ENCODE data around the gene CCZ1. TPM values are rescaled to one million over a fixed set of nuclear protein-coding genes. Genes with fewer than 3 reads are reported as not detected.
A peak's percentile ranks its signal among the peaks of the same experiment; 100 is the strongest.
"Not testable (repeated sequence)": the region's sequence is repeated elsewhere in the genome, so short reads cannot be mapped to it uniquely, and the experiment has no call there.

CCZ1 gene
- total RNA-seq, 2 experiments from 2014 or later, result 52.3 to 108 TPM

- H2AFZ ChIP-seq (ENCODE audit: low read length); CTCF ChIA-PET (ENCODE audit: unreplicated experiment); H3K79me2 ChIP-seq (ENCODE audit: insufficient read depth, low read depth, low read length); H3K4me1 ChIP-seq (ENCODE audit: insufficient read depth, low read length, poor library complexity, severe bottlenecking); H3K9me3 ChIP-seq (ENCODE audit: low read length); H4K20me1 ChIP-seq (ENCODE audit: insufficient read depth, low read length); H3K27ac ChIP-seq (ENCODE audit: low read depth, low read length, poor library complexity, severe bottlenecking); POLR2A ChIA-PET; H3K4me2 ChIP-seq (ENCODE audit: low read length); DNase-seq (ENCODE audit: low spot score); intact Hi-C loops (cut with micrococcal nuclease; ENCODE audit: unreplicated experiment); H3K4me3 ChIP-seq (ENCODE audit: low read depth, low read length, poor library complexity, severe bottlenecking); H3K9me2 ChIP-seq (ENCODE audit: insufficient read depth, low read length); BruUV-seq (replicated peaks): not testable (repeated sequence)
- H3K36me3 ChIP-seq (ENCODE audit: insufficient read depth, low read length), result peaks cover 11% of the 10 kb centered on the region
These were observed 10.3 kb downstream of the CCZ1 start for GRCh38 chr7:5908835-5909234.

GRCh38 chr7:5916529-5916928 lies 18.0 kb downstream of the CCZ1 start:
- CTCF ChIA-PET (ENCODE audit: unreplicated experiment); H3K4me1 ChIP-seq (ENCODE audit: insufficient read depth, low read length, poor library complexity, severe bottlenecking); H3K4me2 ChIP-seq (ENCODE audit: low read length); H3K4me3 ChIP-seq (ENCODE audit: low read depth, low read length, poor library complexity, severe bottlenecking); H3K36me3 ChIP-seq (ENCODE audit: insufficient read depth, low read length); DNase-seq (ENCODE audit: low spot score); H3K27ac ChIP-seq (ENCODE audit: low read depth, low read length, poor library complexity, severe bottlenecking); H2AFZ ChIP-seq (ENCODE audit: low read length); H3K79me2 ChIP-seq (ENCODE audit: insufficient read depth, low read depth, low read length); H3K9me3 ChIP-seq (ENCODE audit: low read length); intact Hi-C loops (cut with micrococcal nuclease; ENCODE audit: unreplicated experiment); H4K20me1 ChIP-seq (ENCODE audit: insufficient read depth, low read length); BruUV-seq (replicated peaks); POLR2A ChIA-PET; H3K9me2 ChIP-seq (ENCODE audit: insufficient read depth, low read length): not testable (repeated sequence)

GRCh38 chr7:5924180-5924579 lies 25.6 kb downstream of the CCZ1 start:
- H3K4me1 ChIP-seq (ENCODE audit: insufficient read depth, low read length, poor library complexity, severe bottlenecking); H2AFZ ChIP-seq (ENCODE audit: low read length); H3K9me2 ChIP-seq (ENCODE audit: insufficient read depth, low read length); BruUV-seq (replicated peaks); H4K20me1 ChIP-seq (ENCODE audit: insufficient read depth, low read length); H3K27ac ChIP-seq (ENCODE audit: low read depth, low read length, poor library complexity, severe bottlenecking); POLR2A ChIA-PET; H3K4me2 ChIP-seq (ENCODE audit: low read length); CTCF ChIA-PET (ENCODE audit: unreplicated experiment); H3K9me3 ChIP-seq (ENCODE audit: low read length); intact Hi-C loops (cut with micrococcal nuclease; ENCODE audit: unreplicated experiment); H3K4me3 ChIP-seq (ENCODE audit: low read depth, low read length, poor library complexity, severe bottlenecking); DNase-seq (ENCODE audit: low spot score); H3K79me2 ChIP-seq (ENCODE audit: insufficient read depth, low read depth, low read length); H3K36me3 ChIP-seq (ENCODE audit: insufficient read depth, low read length): not testable (repeated sequence)

GRCh38 chr7:5924630-5925029 lies 26.1 kb downstream of the CCZ1 start:
- DNase-seq (ENCODE audit: low spot score); intact Hi-C loops (cut with micrococcal nuclease; ENCODE audit: unreplicated experiment); H3K79me2 ChIP-seq (ENCODE audit: insufficient read depth, low read depth, low read length); H3K4me2 ChIP-seq (ENCODE audit: low read length); H3K9me2 ChIP-seq (ENCODE audit: insufficient read depth, low read length); H3K4me3 ChIP-seq (ENCODE audit: low read depth, low read length, poor library complexity, severe bottlenecking); CTCF ChIA-PET (ENCODE audit: unreplicated experiment); H2AFZ ChIP-seq (ENCODE audit: low read length); H4K20me1 ChIP-seq (ENCODE audit: insufficient read depth, low read length); H3K9me3 ChIP-seq (ENCODE audit: low read length); POLR2A ChIA-PET; BruUV-seq (replicated peaks); H3K36me3 ChIP-seq (ENCODE audit: insufficient read depth, low read length); H3K4me1 ChIP-seq (ENCODE audit: insufficient read depth, low read length, poor library complexity, severe bottlenecking); H3K27ac ChIP-seq (ENCODE audit: low read depth, low read length, poor library complexity, severe bottlenecking): not testable (repeated sequence)

- H3K27ac ChIP-seq (ENCODE audit: low read depth, low read length, poor library complexity, severe bottlenecking); H3K4me2 ChIP-seq (ENCODE audit: low read length); POLR2A ChIA-PET; H3K9me3 ChIP-seq (ENCODE audit: low read length); intact Hi-C loops (cut with micrococcal nuclease; ENCODE audit: unreplicated experiment); H2AFZ ChIP-seq (ENCODE audit: low read length); CTCF ChIA-PET (ENCODE audit: unreplicated experiment); H3K9me2 ChIP-seq (ENCODE audit: insufficient read depth, low read length); H3K36me3 ChIP-seq (ENCODE audit: insufficient read depth, low read length); H3K4me1 ChIP-seq (ENCODE audit: insufficient read depth, low read length, poor library complexity, severe bottlenecking); H4K20me1 ChIP-seq (ENCODE audit: insufficient read depth, low read length); H3K79me2 ChIP-seq (ENCODE audit: insufficient read depth, low read depth, low read length); DNase-seq (ENCODE audit: low spot score); H3K4me3 ChIP-seq (ENCODE audit: low read depth, low read length, poor library complexity, severe bottlenecking): not testable (repeated sequence)
- TSS peak; percentile 50 for BruUV-seq (replicated peaks)
These were observed 27.8 kb downstream of the CCZ1 start for GRCh38 chr7:5926263-5926870.

- H3K9me2 ChIP-seq (ENCODE audit: insufficient read depth, low read length); H3K27ac ChIP-seq (ENCODE audit: low read depth, low read length, poor library complexity, severe bottlenecking); H4K20me1 ChIP-seq (ENCODE audit: insufficient read depth, low read length); H3K4me2 ChIP-seq (ENCODE audit: low read length); H2AFZ ChIP-seq (ENCODE audit: low read length); H3K4me3 ChIP-seq (ENCODE audit: low read depth, low read length, poor library complexity, severe bottlenecking); H3K36me3 ChIP-seq (ENCODE audit: insufficient read depth, low read length); DNase-seq (ENCODE audit: low spot score); intact Hi-C loops (cut with micrococcal nuclease; ENCODE audit: unreplicated experiment); CTCF ChIA-PET (ENCODE audit: unreplicated experiment); H3K79me2 ChIP-seq (ENCODE audit: insufficient read depth, low read depth, low read length); POLR2A ChIA-PET; BruUV-seq (replicated peaks); H3K9me3 ChIP-seq (ENCODE audit: low read length); H3K4me1 ChIP-seq (ENCODE audit: insufficient read depth, low read length, poor library complexity, severe bottlenecking): not testable (repeated sequence)
These were observed 31.8 kb downstream of the CCZ1 start for GRCh38 chr7:5930290-5930689.

- DNase-seq (ENCODE audit: low spot score); H3K27ac ChIP-seq (ENCODE audit: low read depth, low read length, poor library complexity, severe bottlenecking); BruUV-seq (replicated peaks); H4K20me1 ChIP-seq (ENCODE audit: insufficient read depth, low read length); H3K36me3 ChIP-seq (ENCODE audit: insufficient read depth, low read length); H3K79me2 ChIP-seq (ENCODE audit: insufficient read depth, low read depth, low read length); POLR2A ChIA-PET; H3K9me3 ChIP-seq (ENCODE audit: low read length); H3K4me3 ChIP-seq (ENCODE audit: low read depth, low read length, poor library complexity, severe bottlenecking); CTCF ChIA-PET (ENCODE audit: unreplicated experiment); intact Hi-C loops (cut with micrococcal nuclease; ENCODE audit: unreplicated experiment); H2AFZ ChIP-seq (ENCODE audit: low read length); H3K9me2 ChIP-seq (ENCODE audit: insufficient read depth, low read length); H3K4me2 ChIP-seq (ENCODE audit: low read length); H3K4me1 ChIP-seq (ENCODE audit: insufficient read depth, low read length, poor library complexity, severe bottlenecking): not testable (repeated sequence)
These were observed 32.7 kb downstream of the CCZ1 start for GRCh38 chr7:5931250-5931649.

All from OCI-LY7 (cell line).